Fibroblast of lung (primary cell): ENCODE results near the gene FXYD4. TPM values are rescaled to one million over a fixed set of nuclear protein-coding genes. Genes with fewer than 3 reads are reported as not detected.

Experiments used
- DNase-seq, 2 donors: peaks; one replicate each; pipeline versions ENCODE4 v3.0.0 to v3.0.0-alpha.2; 2010; ENCODE audit warnings: low read depth in 2 of 2
- H2AFZ ChIP-seq: 2 replicates; pipeline ENCODE4 v1.5.1; 2012; ENCODE audit warnings: low read length, control low read depth, inconsistent platforms
- H3K27ac ChIP-seq: 2 replicates; pipeline ENCODE4 v1.5.1; 2011; ENCODE audit warnings: low read length, control low read depth; ENCODE audit not compliant: insufficient read depth
- H3K27me3 ChIP-seq: 2 replicates; pipeline ENCODE4 v1.5.1; 2011; ENCODE audit warnings: mild to moderate bottlenecking, low read length; ENCODE audit not compliant: control insufficient read depth, insufficient read depth
- H3K36me3 ChIP-seq: 2 replicates; pipeline ENCODE4 v1.5.1; 2011; ENCODE audit warnings: low read length; ENCODE audit not compliant: control insufficient read depth, insufficient read depth
- H3K4me1 ChIP-seq: 2 replicates; pipeline ENCODE4 v1.5.1; 2011; ENCODE audit warnings: low read length; ENCODE audit not compliant: control insufficient read depth, insufficient read depth; ENCODE audit errors: extremely low read depth
- H3K4me2 ChIP-seq: 2 replicates; pipeline ENCODE4 v1.5.1; 2011; ENCODE audit warnings: low read length, control low read depth; ENCODE audit not compliant: insufficient read depth; ENCODE audit errors: extremely low read depth
- H3K4me3 ChIP-seq, 4 experiments: fragments of 200-600 bp in 1 of 4; sonication (generic) in 1 of 4; replicated peaks in 1 of 4; 2 replicates each; pipeline ENCODE4 v1.5.1; 2011 to 2016; ENCODE audit warnings: low read length in 4 of 4, low read depth in 3 of 4, mild to moderate bottlenecking in 3 of 4, control low read depth in 2 of 4, inconsistent platforms in 1 of 4, mixed read lengths in 1 of 4; ENCODE audit not compliant: insufficient read depth in 1 of 4; ENCODE audit errors: control extremely low read depth in 1 of 4
- H3K79me2 ChIP-seq: 2 replicates; pipeline ENCODE4 v1.5.1; 2012; ENCODE audit warnings: mild to moderate bottlenecking, low read length, inconsistent platforms; ENCODE audit not compliant: control insufficient read depth, insufficient read depth
- H3K9ac ChIP-seq: 2 replicates; pipeline ENCODE4 v1.5.1; 2011; ENCODE audit warnings: mild to moderate bottlenecking, low read length, control low read depth; ENCODE audit not compliant: insufficient read depth
- H3K9me3 ChIP-seq: 2 replicates; pipeline ENCODE4 v1.5.1; 2012; ENCODE audit warnings: low read depth, low read length; ENCODE audit not compliant: control insufficient read depth, insufficient read depth
- H4K20me1 ChIP-seq: 2 replicates; pipeline ENCODE4 v1.5.1; 2011; ENCODE audit warnings: low read length; ENCODE audit not compliant: control insufficient read depth, insufficient read depth; ENCODE audit errors: extremely low read depth
- CTCF ChIP-seq, 2 donors: IDR thresholded peaks in 1 of 2; conservative IDR thresholded peaks in 1 of 2; 1 replicate in 1 of 2; 2 replicates in 1 of 2; pipeline ENCODE4 v1.5.1; 2011 to 2012; ENCODE audit warnings: low read length in 2 of 2, control low read depth in 1 of 2, inconsistent platforms in 1 of 2, low read depth in 1 of 2, mild to moderate bottlenecking in 1 of 2
- EZH2 ChIP-seq: IDR thresholded peaks from 2 replicates; pipeline ENCODE4 v1.5.1; 2012; ENCODE audit warnings: low read length, control low read depth, mild to moderate bottlenecking; ENCODE audit errors: missing control alignments
- polyA plus RNA-seq, 2 donors: library from polyadenylated mRNA; depleted of rRNA in 1 of 2; stranded (reverse) in 1 of 2; unstranded in 1 of 2; fragments of >200 nt; gene quantifications; 2 replicates each; pipeline ENCODE4 v1.2.1, GENCODE V29; 2011 to 2012; ENCODE audit warnings: missing spikeins in 1 of 2
- total RNA-seq: library from RNA; depleted of rRNA; stranded (reverse); fragments of >200 nt; gene quantifications from 2 replicates; pipeline ENCODE4 v1.2.1, GENCODE V29; 2014

FXYD4 gene
- total and polyA plus RNA-seq, 2 donors (not counting 1 experiment from before 2014, with no cell fraction given), result not detected

GRCh38 chr10:43377424-43377883 lies 6.0 kb downstream of the FXYD4 start:
- Histone ChIP-seq H3K4me3 (no peak overlapping the region), H2AFZ (no peak overlapping the region), H3K36me3 (no peaks in the 10 kb centered on the region), H3K4me1 (no peaks in the 10 kb centered on the region), H3K9ac (no peak overlapping the region), H3K79me2 (no peaks in the 10 kb centered on the region), H3K27me3 (no peaks in the 10 kb centered on the region), H4K20me1 (no peaks in the 10 kb centered on the region), H3K4me2 (no peak overlapping the region), H3K9me3 (no peaks in the 10 kb centered on the region), H3K27ac (no peak overlapping the region)
- DNase-seq, result no peak
- TF ChIP-seq CTCF (conservative IDR thresholded peaks at IDR 0.05 in 1 of 2, IDR thresholded peaks at IDR 0.05 in 1 of 2; ENCODE audit: low read depth in 1 of 2, low read length in 2 of 2), result no peak

GRCh38 chr10:43380610-43381222 lies 9.3 kb downstream of the FXYD4 start:
- Histone ChIP-seq H3K4me3 (no peak overlapping the region), H3K4me1 (no peaks in the 10 kb centered on the region), H4K20me1 (no peaks in the 10 kb centered on the region), H3K27me3 (no peaks in the 10 kb centered on the region), H3K4me2 (no peak overlapping the region), H3K9ac (no peak overlapping the region), H3K27ac (no peak overlapping the region), H2AFZ (no peak overlapping the region), H3K79me2 (no peaks in the 10 kb centered on the region), H3K9me3 (no peaks in the 10 kb centered on the region), H3K36me3 (no peaks in the 10 kb centered on the region)
- no peak for TF ChIP-seq EZH2
- TF ChIP-seq CTCF (conservative IDR thresholded peaks at IDR 0.05 in 1 of 2, IDR thresholded peaks at IDR 0.05 in 1 of 2; ENCODE audit: low read depth in 1 of 2, low read length in 2 of 2), result peak in 1 of 2 donors; percentile 35
- DNase-seq, result peak in 1 of 2 donors; percentile 76

GRCh38 chr10:43383204-43383971 lies 12.0 kb downstream of the FXYD4 start:
- Histone ChIP-seq H3K4me2 (no peak overlapping the region), H4K20me1 (no peaks in the 10 kb centered on the region), H3K4me1 (no peaks in the 10 kb centered on the region), H3K4me3 (no peak overlapping the region), H3K9ac (no peak overlapping the region), H2AFZ (no peak overlapping the region), H3K9me3 (no peaks in the 10 kb centered on the region), H3K27ac (no peak overlapping the region), H3K79me2 (peaks cover 12% of the 10 kb centered on the region), H3K27me3 (no peaks in the 10 kb centered on the region), H3K36me3 (peaks cover 10% of the 10 kb centered on the region)
- no peak for TF ChIP-seq CTCF (conservative IDR thresholded peaks at IDR 0.05 in 1 of 2, IDR thresholded peaks at IDR 0.05 in 1 of 2; ENCODE audit: low read depth in 1 of 2, low read length in 2 of 2)
- no peak for TF ChIP-seq EZH2
- DNase-seq, result no peak
